ENCODE data around the gene MTIF3.

The MTIF3 gene

DNA sequence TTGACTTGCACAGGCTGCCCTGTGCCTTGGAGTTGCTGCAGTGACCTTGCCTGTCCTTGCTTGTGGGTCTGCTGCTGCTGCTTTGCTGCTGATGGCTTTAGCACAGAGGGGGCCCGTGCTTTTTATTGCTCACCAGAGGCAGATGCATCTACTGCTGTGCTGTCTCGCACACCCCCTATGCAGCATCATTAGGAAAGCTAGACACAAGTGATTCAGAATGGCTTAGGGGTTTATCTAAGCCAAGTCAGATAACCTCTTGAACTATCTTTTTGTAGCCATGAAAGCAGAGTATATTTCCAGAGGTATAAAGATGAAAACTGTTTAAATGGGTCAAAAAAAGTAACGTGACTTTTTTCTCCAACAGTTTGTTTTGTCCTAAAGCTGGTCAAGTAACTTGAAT, 18.2 kb downstream of the MTIF3 start:
- no peaks in the 10 kb centered on the region for H3K27me3 ChIP-seq (ENCODE audit: control insufficient read depth, insufficient read depth, low read length)
- peaks cover 93% of the 10 kb centered on the region for H3K36me3 ChIP-seq (ENCODE audit: control insufficient read depth, insufficient read depth, low read length)
- H3K4me1 ChIP-seq (ENCODE audit: control insufficient read depth, insufficient read depth, low read length), result peaks cover 2% of the 10 kb centered on the region; the same call in 1 of the 2 replicates
- no peak overlapping the region for H3K9ac ChIP-seq (ENCODE audit: low read length)
- no peak overlapping the region for H3K4me3 ChIP-seq (ENCODE audit: low read depth, low read length)
- no peaks in the 10 kb centered on the region for H3K9me3 ChIP-seq (ENCODE audit: control insufficient read depth, insufficient read depth, low read depth, low read length)
- H3K27ac ChIP-seq (ENCODE audit: low read depth, low read length), result no peak overlapping the region

DNA sequence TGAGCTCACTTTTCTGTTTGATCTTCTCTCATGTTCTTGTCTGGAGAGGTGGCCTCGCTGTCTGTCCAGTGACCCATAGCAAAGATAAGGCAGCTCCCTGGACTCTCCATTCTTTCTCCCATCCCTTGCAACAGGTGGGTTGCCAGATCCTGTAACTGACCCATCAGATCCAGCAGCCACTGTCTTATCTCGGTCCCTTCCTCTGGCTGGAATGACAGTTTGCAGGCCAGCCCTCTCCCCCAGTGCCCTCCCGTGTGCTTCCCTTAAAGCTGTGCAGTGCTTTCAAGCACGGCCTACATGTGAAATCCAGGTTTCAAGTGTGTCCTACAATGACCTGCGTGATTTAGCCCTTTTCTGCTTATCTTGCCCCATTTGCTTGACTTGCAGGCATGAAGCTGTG, 22.2 kb downstream of the MTIF3 start:
- no peak overlapping the region for H3K4me3 ChIP-seq (ENCODE audit: low read depth, low read length)
- peaks cover 57% of the 10 kb centered on the region for H3K36me3 ChIP-seq (ENCODE audit: control insufficient read depth, insufficient read depth, low read length)
- peaks cover 25% of the 10 kb centered on the region for H3K4me1 ChIP-seq (ENCODE audit: control insufficient read depth, insufficient read depth, low read length)
- H3K27ac ChIP-seq (ENCODE audit: low read depth, low read length), result no peak overlapping the region
- H3K9ac ChIP-seq (ENCODE audit: low read length), result no peak overlapping the region
- H3K27me3 ChIP-seq (ENCODE audit: control insufficient read depth, insufficient read depth, low read length), result peaks cover 5% of the 10 kb centered on the region
- H3K9me3 ChIP-seq (ENCODE audit: control insufficient read depth, insufficient read depth, low read depth, low read length), result no peaks in the 10 kb centered on the region

DNA sequence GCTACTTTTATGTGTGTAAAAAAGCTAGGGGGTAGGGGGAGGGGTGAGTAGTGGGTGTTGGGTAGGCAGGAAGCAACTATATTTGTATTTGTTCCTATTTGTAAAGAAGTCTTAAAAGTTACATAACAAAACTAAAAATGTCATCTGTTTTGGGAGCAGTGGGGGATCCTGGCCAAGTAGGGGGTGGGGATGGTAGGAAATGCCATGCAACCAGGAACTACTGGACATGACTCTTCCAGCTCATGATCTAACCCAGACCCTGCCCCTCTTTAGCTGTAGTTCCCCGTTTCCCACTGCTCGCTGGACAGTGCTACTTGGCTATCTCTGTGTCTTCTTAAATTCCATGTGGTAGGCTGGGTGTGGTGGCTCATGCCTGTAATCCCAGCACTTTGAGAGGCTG, 22.7 kb downstream of the MTIF3 start:
- no peak overlapping the region for H3K27ac ChIP-seq (ENCODE audit: low read depth, low read length)
- H3K27me3 ChIP-seq (ENCODE audit: control insufficient read depth, insufficient read depth, low read length), result peaks cover 7% of the 10 kb centered on the region
- H3K9ac ChIP-seq (ENCODE audit: low read length), result no peak overlapping the region

DNA sequence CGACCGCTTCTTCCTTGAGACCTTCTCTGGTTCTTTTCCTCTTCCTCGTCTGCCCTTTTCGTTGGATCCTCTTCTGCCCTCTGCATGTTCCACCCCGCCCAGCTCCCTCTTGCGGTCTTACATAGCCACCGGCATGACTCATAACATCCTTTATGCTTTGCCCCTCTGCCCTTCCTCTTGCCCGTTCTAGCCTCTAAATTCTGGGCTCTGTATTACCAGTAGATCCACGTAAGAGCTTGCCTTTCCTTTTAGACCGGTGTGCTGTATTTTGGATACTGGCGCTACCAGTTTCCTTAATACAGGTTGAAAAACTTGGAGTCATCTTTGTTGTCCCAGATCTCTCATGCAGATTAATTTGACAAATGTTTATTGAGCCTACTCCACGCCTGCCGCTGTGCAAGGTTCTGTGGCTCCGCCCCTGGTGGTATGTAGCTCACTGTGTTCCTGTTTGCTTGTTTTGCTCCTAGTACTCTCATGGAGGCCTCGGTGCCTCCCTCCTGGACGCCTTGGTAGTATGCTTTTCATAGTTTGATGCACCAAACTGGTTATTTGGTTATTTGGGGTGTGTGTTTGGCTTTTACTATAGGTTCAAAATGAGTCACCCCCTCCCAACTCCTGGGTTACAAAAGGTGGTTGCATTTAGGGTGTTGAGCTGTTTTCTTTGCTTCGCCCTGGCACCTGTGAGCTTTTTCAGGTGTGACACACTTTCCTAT, 24.3 kb downstream of the MTIF3 start:
- H3K4me3 ChIP-seq (ENCODE audit: low read depth, low read length), result peak overlapping the region; percentile 88
- no peaks in the 10 kb centered on the region for H3K9me3 ChIP-seq (ENCODE audit: control insufficient read depth, insufficient read depth, low read depth, low read length)
- peaks cover 7% of the 10 kb centered on the region for H3K27me3 ChIP-seq (ENCODE audit: control insufficient read depth, insufficient read depth, low read length)
- peaks cover 25% of the 10 kb centered on the region for H3K4me1 ChIP-seq (ENCODE audit: control insufficient read depth, insufficient read depth, low read length)
- H3K36me3 ChIP-seq (ENCODE audit: control insufficient read depth, insufficient read depth, low read length), result peaks cover 37% of the 10 kb centered on the region
- H3K27ac ChIP-seq (ENCODE audit: low read depth, low read length), result no peak overlapping the region
- H3K9ac ChIP-seq (ENCODE audit: low read length), result peak overlapping the region; percentile 87

More for the DNA sequence above, 22.7 kb downstream of the MTIF3 start:
- H3K4me3 ChIP-seq (ENCODE audit: low read depth, low read length), result no peak overlapping the region
- peaks cover 25% of the 10 kb centered on the region for H3K4me1 ChIP-seq (ENCODE audit: control insufficient read depth, insufficient read depth, low read length)
- H3K9me3 ChIP-seq (ENCODE audit: control insufficient read depth, insufficient read depth, low read depth, low read length), result no peaks in the 10 kb centered on the region
- H3K36me3 ChIP-seq (ENCODE audit: control insufficient read depth, insufficient read depth, low read length), result peaks cover 52% of the 10 kb centered on the region

DNA sequence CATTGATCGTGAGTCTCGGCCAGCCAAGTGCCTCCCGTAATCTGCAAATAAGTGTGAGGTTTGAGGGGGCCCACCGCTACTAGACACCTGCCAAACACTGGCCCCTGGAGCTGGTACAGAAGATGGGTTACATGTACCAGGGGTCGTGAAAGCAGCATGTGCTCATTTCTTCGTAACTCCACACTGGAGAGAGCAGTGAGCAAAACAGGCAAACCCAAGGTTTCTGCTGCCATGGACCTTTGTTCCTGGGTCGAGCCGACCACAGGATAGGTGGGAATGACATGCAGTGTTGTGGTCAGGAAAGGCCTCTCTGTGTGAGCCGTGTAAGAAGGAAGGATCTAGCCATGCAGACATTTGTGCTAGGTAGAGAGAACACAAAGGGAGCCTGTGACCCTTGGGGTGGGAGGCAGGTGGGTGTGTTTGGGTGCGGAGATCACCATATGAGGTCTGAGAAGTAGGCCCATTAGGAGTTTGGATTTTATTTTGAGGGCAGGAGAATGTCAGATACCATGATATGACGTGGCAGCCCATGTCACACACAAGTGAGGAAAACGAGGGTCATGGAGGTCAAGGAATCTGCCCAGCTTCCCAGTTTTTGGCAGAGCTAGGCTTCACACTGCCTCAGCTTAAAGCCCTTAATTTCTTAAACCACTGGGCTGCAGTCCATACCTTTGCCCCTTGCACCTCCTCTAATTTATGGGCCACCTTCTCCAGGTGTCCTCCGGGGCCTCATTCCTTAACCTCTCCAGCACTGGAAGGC, 25.0 kb downstream of the MTIF3 start:
- Histone ChIP-seq H3K27me3 (ENCODE audit: control insufficient read depth, insufficient read depth, low read length) (peaks cover 7% of the 10 kb centered on the region), H3K4me1 (ENCODE audit: control insufficient read depth, insufficient read depth, low read length) (peaks cover 25% of the 10 kb centered on the region), H3K27ac (ENCODE audit: low read depth, low read length) (no peak overlapping the region), H3K9me3 (ENCODE audit: control insufficient read depth, insufficient read depth, low read depth, low read length) (no peaks in the 10 kb centered on the region), H3K9ac (ENCODE audit: low read length) (peak overlapping the region; percentile 87), H3K4me3 (ENCODE audit: low read depth, low read length) (peak overlapping the region; percentile 88), H3K36me3 (ENCODE audit: control insufficient read depth, insufficient read depth, low read length) (peaks cover 31% of the 10 kb centered on the region)

DNA sequence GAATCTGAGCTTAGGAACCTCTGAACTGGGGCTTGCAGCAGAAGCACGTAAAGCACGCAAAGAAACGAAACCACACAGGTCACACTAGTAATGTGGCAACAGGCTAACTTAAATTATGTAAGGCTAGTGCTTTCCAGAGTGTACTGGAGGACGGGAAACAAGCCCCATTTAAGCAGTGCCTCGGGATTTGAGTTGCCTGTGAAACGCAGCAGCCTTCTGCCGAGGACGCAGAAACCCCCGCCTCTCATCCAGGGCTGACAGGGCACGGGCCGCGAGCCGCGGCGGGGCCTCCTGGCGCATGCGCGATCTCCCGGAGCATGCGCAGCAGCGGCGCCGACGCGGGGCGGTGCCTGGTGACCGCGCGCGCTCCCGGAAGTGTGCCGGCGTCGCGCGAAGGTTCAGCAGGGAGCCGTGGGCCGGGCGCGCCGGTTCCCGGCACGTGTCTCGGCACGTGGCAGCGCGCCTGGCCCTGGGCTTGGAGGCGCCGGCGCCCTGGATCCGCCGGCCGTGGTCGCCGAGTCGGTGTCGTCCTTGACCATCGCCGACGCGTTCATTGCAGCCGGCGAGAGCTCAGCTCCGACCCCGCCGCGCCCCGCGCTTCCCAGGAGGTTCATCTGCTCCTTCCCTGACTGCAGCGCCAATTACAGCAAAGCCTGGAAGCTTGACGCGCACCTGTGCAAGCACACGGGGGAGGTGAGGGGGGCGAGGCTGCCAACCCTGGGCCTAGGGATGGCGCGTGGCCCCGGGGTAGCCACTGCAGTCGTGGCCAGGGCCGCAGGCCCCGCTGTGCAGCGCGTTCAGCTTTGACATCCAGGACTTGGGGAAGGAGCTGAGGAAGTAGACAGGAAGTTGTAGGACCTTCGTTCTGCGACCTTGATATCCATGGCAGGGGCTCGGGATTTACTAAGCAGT, 25.9 kb downstream of the MTIF3 start, which contains the start of gene GTF3A:
Gene GTF3A (plus strand): TSS at position 374 of the 912 bp plus-strand sequence.
- no peaks in the 10 kb centered on the region for H3K9me3 ChIP-seq (ENCODE audit: control insufficient read depth, insufficient read depth, low read depth, low read length)
- peaks cover 22% of the 10 kb centered on the region for H3K36me3 ChIP-seq (ENCODE audit: control insufficient read depth, insufficient read depth, low read length)
- H3K27ac ChIP-seq (ENCODE audit: low read depth, low read length), result no peak within 1 kb of the TSS; the same call in 1 of the 2 replicates
- H3K27me3 ChIP-seq (ENCODE audit: control insufficient read depth, insufficient read depth, low read length), result peaks cover 7% of the 10 kb centered on the region
- peak within 1 kb of the TSS; percentile 87 for H3K9ac ChIP-seq (ENCODE audit: low read length)
- peaks cover 25% of the 10 kb centered on the region for H3K4me1 ChIP-seq (ENCODE audit: control insufficient read depth, insufficient read depth, low read length)
- H3K4me3 ChIP-seq (ENCODE audit: low read depth, low read length), result peak within 1 kb of the TSS; percentile 88

DNA sequence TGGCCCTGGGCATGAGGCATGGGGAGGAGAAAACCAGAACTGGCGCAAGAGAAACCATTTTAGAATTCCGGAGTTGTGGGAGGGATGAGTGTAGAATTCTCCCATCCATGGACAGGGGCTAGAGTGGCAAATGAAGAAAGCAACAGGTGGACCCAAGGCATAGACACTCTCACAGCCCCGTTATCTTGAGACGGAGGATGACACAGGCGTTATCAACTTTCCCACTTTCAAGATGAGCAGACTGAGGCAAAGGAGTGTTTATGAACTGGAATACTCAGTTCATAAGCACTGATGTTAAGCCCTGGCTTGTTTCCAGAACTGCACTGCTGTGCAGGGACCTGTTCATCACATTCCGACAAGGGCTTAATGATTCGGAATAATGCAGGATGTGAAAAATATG, 27.0 kb downstream of the MTIF3 start:
- no peak overlapping the region for H3K27ac ChIP-seq (ENCODE audit: low read depth, low read length)

DNA sequence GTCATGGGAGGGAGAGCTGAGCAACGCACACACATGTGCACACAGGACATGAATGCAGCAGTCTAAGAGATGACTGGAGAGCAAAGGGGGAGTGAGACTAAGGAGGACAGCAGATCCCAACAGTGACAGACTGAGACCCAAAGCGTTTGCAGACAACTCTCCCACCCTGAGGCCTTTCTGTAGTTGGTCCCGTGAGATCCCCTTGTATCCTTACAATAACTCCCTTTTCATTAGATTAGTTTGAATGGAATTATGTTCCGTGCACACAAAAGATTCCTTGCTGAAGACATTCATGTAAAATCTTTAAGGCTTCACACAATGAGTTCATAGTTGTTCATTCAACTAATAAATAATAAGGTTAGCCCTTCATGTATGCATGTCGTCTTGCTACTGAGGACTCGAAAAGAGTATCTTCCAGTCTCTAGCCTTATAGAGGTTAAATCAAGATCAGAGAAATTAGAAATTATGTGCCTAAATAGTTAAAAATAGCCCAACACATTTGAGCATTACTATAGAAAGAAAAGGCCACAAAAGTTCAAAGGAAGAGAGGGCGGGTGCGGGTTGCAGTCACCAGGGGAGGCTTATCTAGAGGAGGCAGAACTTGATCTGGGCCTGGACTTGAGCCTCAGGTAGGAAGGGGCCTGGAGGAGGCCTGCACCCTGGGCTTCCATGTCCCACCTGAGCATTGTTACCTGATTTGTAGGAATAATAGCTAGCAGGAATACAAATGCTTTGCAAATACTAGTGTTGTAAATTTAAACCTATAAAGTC, 29.1 kb downstream of the MTIF3 start:
- no peaks in the 10 kb centered on the region for H3K9me3 ChIP-seq (ENCODE audit: control insufficient read depth, insufficient read depth, low read depth, low read length)
- no peak overlapping the region for H3K9ac ChIP-seq (ENCODE audit: low read length)
- H3K4me1 ChIP-seq (ENCODE audit: control insufficient read depth, insufficient read depth, low read length), result peaks cover 14% of the 10 kb centered on the region
- peaks cover 7% of the 10 kb centered on the region for H3K27me3 ChIP-seq (ENCODE audit: control insufficient read depth, insufficient read depth, low read length)
- no peak overlapping the region for H3K27ac ChIP-seq (ENCODE audit: low read depth, low read length)
- no peak overlapping the region for H3K4me3 ChIP-seq (ENCODE audit: low read depth, low read length)
- H3K36me3 ChIP-seq (ENCODE audit: control insufficient read depth, insufficient read depth, low read length), result no peaks in the 10 kb centered on the region

More for the DNA sequence above, 27.0 kb downstream of the MTIF3 start:
- Histone ChIP-seq H3K36me3 (ENCODE audit: control insufficient read depth, insufficient read depth, low read length) (peaks cover 11% of the 10 kb centered on the region), H3K9ac (ENCODE audit: low read length) (no peak overlapping the region), H3K27me3 (ENCODE audit: control insufficient read depth, insufficient read depth, low read length) (peaks cover 7% of the 10 kb centered on the region), H3K4me1 (ENCODE audit: control insufficient read depth, insufficient read depth, low read length) (peaks cover 25% of the 10 kb centered on the region), H3K4me3 (ENCODE audit: low read depth, low read length) (no peak overlapping the region), H3K9me3 (ENCODE audit: control insufficient read depth, insufficient read depth, low read depth, low read length) (no peaks in the 10 kb centered on the region)

DNA sequence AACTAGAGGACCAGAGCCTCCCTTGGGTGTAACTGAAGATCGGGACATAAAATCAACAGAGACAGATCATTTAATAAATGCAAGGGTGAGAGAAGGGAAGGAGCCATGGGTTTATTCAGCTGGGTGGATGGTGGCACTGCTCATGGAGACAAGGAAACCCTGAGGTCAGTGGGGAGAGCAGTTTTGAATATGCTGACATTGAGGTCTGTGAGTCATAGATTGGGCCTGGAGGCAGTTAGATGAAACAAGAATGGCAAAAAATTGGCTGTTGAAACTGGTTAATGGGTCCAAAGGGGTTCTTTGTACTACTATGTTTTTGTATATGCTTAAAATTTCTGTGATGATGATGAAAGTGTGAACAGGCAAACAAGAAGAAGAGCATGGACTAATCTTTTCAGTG, 31.0 kb downstream of the MTIF3 start:
- no peaks in the 10 kb centered on the region for H3K36me3 ChIP-seq (ENCODE audit: control insufficient read depth, insufficient read depth, low read length)
- H3K9me3 ChIP-seq (ENCODE audit: control insufficient read depth, insufficient read depth, low read depth, low read length), result no peaks in the 10 kb centered on the region
- H3K9ac ChIP-seq (ENCODE audit: low read length), result no peak overlapping the region
- peaks cover 12% of the 10 kb centered on the region for H3K27me3 ChIP-seq (ENCODE audit: control insufficient read depth, insufficient read depth, low read length)
- H3K4me3 ChIP-seq (ENCODE audit: low read depth, low read length), result no peak overlapping the region
- H3K27ac ChIP-seq (ENCODE audit: low read depth, low read length), result no peak overlapping the region
- no peaks in the 10 kb centered on the region for H3K4me1 ChIP-seq (ENCODE audit: control insufficient read depth, insufficient read depth, low read length)

DNA sequence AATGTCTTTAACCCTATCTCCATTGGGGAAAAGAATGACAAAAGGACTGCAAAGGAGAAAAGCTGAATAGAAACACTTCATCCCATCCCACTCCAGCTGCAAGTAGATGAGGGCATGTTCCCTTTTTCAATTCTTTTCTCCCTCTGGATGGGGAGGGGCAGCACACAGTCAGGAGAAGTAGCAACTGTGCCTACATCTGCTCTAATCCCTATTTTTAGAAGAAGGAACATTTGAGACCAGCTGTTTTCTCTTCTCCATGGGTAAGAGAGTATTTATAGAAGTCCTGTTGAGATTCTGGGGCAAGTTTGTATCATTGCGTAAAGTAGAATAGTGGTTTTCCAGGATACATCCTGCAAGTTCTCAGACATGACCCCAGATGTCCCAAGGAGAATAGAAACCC, 35.2 kb downstream of the MTIF3 start:
- no peaks in the 10 kb centered on the region for H3K9me3 ChIP-seq (ENCODE audit: control insufficient read depth, insufficient read depth, low read depth, low read length)
- no peaks in the 10 kb centered on the region for H3K4me1 ChIP-seq (ENCODE audit: control insufficient read depth, insufficient read depth, low read length)
- H3K27ac ChIP-seq (ENCODE audit: low read depth, low read length), result no peak overlapping the region
- no peaks in the 10 kb centered on the region for H3K36me3 ChIP-seq (ENCODE audit: control insufficient read depth, insufficient read depth, low read length)
- H3K4me3 ChIP-seq (ENCODE audit: low read depth, low read length), result no peak overlapping the region
- no peak overlapping the region for H3K9ac ChIP-seq (ENCODE audit: low read length)
- H3K27me3 ChIP-seq (ENCODE audit: control insufficient read depth, insufficient read depth, low read length), result peaks cover 5% of the 10 kb centered on the region
